NCI-H2107 treated with DMSO at 0.1 percent for 48 hours (cell line): ENCODE data around the gene ACSL4.
"Not testable (repeated sequence)": the region's sequence is repeated elsewhere in the genome, so short reads cannot be mapped to it uniquely, and the experiment has no call there.

Source experiments
- DNase-seq: peaks from one replicate; lab custom pipeline; 2025; ENCODE audit not compliant: unreplicated experiment; lab: John Stamatoyannopoulos, UW

The ACSL4 gene

DNA sequence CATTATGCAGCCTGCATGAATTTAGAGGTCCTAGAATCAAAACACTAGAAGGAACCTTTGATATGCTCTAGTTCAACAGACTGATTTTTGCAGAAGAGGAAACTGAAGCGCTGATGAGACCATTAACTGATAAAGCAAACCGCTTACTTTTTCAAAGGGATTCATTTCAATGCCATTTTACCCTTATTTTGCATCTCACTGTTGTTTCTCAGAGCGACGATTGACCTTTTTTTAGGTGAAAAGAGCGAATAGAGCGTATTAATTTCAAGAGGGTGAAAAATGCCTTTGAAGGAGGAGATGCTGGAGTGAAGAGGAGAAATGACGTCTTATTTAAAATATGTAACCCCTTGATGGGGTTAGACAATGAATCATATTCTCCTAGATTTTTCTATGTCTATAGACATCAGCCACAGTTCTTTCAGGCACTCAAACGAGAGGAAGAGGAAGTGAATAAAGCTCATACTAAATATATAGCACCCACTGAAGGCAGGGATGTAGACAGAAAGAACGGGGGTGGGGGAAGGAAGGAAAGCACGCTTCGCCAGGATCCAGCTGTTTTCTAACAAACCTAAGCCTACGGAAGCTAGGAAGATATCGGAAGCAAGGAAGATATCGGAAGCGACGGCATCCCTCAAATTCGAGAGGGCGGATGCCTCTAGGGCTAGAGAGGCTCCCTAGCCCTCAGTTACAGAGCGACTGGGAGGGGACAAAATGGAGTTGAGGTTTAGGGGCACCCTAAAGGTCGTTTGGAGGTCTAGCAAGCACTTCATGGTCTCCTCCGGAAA is 848 bp downstream of the ACSL4 start:
- peak; percentile 35 for DNase-seq

DNA sequence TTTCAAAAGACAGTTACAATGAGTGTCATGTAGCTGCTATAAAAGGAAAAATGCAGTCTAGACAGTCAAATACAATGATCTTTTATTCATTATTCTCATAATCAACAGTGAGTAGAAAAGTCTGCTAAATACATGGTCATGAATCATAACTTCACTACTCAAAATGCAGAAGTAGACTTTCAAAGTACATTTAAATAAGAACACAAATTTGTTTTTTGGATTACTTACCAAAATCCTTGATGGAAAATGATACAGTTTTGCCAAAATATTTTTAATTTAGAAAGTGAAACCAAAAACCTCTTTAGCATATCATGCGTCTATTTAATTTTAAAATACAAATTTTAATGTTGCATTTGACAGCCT is 4.9 kb downstream of the ACSL4 start:
- DNase-seq: no peak

DNA sequence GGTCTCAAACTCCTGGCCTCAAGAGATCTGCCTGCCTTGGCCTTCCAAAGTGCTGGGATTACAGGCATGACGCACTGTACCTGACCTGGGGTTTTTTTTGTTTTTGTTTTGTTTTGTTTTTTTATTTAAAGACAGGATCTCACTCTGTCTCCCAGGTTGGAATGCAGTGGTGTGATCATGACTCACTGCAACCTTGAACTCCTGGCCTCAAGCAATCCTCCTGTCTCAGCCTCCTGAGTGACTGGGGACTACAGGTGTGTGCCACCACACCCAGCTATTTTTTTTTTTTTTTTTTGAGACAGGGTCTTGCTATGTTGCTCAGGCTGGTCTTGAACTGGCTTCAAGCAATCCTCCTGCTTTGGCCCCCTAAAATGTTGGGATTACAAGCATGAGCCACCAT is 8.1 kb downstream of the ACSL4 start:
- DNase-seq: not testable (repeated sequence)

DNA sequence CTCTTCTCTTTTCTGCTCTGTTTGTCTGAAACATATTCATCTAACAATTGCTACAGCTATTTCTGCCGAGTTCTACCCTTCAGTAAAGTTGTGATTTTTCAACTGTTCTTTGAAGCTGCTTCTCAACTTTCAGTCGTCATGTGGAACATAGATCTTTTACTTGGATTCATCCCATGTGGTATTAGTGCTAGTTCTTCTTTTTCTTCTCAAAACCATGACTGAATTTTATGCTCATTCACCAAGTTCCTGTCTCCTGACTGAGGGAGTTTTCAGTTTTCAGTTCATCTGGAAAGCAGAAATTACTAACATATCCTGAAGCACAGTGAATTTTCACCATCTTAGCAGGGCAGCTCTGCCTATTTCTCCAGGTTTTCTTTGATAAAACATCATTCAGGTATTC is 12.1 kb downstream of the ACSL4 start:
- no peak for DNase-seq

DNA sequence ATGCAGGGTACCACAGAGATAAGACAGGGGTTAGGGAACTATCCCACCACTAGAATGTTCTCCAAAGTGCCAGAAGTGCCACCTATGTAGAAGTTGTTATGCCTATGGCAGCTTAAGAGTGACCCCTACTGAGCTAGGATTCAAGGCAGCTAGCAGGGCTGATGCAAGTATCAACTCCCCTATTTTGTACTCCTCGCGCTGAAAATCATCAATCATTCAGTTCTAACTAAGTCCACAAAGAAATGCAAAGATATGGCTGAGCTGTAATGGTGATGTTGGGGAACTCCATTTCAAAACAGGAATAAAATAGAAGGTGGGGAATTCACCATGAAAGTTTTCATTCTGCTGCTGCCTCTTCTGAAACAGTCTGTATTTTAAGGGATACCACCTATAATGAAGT is 13.8 kb downstream of the ACSL4 start:
- no peak for DNase-seq

DNA sequence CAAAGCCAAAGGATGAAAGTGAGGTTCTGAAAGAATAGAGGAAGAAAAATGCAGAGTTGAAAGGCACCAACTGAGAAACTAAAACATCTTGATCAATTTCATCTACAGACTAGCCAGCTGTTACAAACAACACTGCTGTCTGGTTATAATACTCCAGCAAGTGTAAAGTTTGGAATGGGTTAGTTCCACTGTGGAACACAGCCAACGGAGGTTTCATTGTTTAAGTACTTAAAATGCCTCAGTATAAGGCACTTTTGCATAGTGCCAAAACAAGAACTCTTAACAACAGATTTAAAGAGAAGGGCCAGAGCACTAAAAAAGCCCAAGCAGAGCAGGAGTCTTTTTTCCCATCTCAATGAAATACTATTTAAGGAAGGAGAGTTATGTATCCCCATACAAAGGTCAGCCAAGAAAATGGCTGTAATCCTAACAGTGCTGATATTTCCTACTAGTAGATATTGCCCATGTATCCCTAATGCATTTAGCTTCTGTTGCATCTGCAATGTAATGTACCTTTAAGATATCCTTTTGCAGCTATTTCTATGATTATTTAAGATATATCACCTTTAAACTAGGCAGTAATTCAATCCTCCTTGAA is 16.5 kb downstream of the ACSL4 start:
- no peak for DNase-seq

DNA sequence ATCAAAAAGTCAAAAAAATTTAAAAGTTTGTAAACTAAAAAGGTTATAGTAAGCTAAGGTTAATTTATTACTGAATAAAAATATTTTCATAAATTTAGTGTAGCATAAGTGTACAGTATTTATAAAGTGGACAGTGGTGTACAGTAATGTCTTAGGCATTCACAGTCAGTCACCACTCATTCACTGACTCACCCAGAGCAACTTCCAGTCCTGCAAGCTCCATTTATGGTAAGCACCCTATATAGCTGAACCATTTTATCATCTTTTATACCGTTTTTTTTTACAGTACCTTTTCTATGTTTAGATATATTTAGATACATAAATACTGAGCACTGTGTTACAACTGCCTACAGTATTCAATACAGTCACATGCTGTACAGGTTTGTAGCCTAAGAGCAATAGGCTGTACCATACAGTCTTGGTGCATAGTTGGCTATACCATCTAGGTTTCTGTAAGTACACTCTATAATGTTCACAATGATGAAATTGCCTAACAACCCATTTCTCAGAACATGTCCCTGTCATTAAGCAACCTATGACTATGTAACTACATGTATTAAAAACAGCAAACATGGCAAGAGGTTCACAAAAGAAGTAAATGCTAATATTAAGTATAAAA is 18.6 kb downstream of the ACSL4 start:
- DNase-seq: no peak

DNA sequence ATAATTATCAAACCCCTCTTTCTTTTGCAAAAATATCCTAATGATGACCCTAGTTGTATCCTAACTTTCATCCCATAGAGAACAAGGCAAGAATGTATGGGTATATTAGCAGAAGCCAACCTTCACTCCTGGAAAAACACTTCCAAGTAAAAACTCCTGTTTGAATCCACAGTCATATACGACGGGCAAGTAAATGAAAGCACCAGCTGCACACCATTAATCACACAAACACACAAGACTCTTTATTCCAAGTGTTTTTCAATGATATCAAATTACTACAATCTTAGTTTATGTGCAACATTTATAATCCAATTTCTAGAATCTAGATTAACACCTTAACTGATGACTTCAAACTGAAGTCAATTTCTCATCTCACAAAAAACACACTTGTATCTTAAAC is 22.9 kb downstream of the ACSL4 start:
- DNase-seq: no peak

DNA sequence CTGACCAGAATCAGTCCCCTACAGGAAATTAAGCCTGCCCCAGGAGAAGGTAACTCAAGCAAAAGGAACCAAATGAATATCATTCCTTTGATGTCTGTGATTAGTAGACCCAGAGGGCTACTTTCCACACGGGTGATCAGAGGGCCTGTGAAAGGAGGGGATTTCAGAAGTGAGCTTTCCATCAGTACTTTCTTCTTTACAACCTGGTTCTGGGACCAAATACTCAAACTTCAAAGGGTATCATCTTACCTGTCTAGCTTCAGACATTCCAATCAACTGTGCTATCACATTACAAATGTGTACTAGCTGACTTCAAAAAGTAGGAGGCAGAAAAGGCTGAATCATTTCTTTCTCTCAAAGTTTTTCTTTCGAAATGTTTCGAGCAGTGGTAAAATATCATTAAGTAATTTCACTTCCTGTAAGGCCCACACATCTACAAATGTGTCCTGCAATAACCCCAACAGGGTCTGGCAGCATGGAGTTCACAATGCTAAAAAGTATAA is 23.9 kb downstream of the ACSL4 start:
- no peak for DNase-seq

DNA sequence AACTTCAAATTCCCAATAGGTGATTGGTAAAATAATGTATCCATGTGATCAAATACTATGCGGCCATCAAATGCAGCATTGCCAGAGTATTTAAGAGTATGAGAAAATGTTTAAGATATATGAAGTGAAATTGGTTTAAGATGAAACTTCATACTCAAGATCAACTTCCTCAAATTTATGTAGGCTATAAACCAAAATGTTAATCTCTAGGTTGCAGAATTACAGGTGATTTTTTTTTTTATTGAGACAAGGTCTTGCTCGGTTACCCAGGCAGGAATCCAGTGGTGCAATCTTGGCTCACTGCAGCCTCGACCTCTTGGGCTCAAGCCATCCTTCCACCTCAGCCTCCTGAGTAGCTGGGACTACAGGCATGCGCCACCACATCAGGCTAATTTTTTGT is 25.3 kb downstream of the ACSL4 start:
- DNase-seq: no peak

DNA sequence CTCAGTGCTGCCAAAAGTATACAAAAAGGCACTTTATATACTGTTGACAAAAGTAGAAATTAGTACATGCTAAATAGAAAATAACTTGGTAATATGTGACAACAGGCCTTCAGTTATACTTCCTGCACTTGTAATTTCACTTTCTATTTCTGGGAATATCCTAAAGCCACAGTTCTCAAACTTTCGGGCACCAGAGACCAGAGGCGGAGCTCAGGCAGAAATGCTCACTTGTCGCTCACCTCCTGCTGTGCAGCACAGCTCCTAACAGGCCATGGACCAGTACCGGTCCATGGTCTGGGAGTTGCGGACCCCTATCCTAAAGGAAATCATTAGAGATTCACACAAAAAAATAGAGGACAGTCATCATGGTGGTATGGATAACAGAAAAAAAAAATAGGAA is 25.7 kb downstream of the ACSL4 start:
- no peak for DNase-seq

DNA sequence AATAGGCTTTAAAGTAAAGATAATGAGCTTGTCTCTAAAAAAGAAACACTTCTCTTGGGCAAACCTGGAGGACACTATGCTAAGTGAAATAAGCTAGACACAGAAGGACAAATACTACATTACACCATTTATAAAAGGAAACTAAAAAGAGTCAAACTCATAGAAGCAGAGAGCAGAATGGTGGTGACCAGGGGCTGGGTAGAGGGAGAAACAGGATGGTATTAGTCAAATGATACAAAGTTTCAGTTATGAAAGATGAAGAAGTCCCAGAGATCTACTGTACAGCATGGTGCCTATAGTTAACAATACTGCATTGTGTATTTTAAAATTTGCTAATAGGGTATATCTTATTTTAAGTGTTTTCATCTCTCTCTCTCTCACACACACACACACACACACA is 28.5 kb downstream of the ACSL4 start:
- DNase-seq: no peak

DNA sequence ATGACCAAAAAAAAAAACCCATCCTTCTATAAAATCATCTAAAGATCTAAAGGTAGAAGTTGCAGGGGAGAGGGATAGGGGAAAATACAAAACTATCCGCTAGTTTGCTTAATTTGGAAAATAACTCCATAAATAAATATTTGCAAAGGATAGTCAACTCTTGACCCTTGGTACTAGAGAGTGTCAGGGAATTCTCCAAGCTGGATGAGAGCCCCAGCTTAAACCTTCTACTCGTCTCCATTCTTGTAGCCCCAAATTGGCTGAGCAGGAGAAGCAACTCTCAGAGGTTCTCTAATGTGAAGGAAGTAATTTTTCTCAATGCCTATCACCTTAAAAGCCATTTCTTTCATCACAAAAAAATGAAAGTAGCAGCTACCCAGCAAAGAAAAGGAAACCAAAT is 35.2 kb downstream of the ACSL4 start:
- no peak for DNase-seq

DNA sequence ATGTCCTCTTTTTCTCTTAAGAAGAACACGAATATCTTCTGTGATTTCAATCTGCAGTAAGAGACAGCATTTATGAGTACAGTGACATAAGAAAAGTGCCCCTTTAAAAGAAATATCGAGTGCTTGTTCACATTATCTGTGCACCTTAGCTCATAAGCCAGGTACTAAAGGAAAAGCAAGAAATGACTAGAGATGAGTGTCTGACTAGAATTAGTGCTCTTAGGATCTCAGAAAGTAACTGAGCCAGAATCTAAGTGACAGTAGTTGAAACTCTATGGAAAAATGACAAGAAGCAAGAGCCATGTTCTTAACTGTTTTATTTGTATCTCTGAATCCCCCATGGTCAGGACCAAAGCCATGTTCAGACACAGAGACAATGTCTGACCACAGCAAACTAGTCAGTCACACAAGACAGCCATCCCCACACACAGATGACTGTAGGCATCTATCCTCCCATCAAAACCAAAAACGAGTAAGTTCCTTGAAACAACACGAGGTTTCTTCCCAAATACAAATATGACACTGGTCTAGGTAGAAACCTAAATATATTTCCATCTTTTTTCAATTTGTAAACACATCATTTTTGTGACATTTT is 36.8 kb downstream of the ACSL4 start:
- no peak for DNase-seq

DNA sequence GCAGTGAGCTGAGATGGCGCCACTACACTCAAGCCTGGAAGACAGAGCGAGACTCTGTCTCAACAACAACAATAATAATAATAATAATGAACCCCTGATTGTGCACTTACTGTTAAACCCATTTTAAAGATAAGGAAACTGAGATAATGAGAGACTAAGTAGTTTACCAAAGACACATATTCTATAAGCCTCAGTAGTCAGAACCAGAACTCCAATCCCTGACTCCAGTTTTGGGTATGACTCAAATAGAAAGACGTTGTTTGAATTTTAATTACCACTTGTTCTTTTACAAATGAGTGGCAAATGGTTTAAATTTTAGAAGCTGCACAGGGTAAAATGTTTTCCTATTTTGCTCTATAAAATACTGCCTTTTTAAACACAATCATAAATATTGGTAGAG is 37.4 kb downstream of the ACSL4 start:
- no peak for DNase-seq

DNA sequence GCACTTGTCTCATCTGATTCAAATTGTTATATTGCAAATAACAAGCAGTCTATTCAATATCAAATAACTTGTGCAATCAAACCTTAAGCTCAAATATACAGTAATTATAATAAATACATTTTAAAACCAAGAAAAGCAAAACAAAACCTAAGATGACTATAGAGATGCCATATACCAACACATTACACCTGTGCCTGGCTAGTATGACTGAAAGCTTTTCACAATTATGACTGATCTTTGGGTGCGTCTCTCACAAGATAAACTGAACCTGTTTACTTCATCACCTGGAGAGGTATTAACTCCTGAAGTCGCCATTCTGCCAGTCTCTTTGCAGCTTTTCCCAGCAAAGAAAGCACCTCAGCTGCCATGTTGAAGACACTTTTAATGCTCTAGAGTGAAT is 41.3 kb downstream of the ACSL4 start:
- DNase-seq: no peak

DNA sequence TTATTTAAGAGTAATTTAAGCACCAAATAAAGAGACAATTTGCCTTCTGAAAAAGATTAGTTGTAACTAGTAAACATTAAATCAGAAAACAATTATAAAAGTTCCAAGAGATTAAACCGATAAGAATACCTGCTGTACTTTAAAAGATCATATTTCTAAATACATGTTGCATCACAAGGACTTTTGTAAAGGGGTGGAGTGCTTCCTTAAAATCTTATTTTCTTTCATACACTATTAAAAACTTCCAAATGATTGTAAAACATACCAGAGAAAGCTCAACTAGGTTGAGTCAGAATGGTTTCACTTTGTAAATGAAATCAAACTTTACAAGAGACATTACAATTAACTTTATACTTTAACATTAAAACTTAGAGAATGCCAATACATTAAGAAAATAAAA is 41.8 kb downstream of the ACSL4 start:
- DNase-seq: no peak

DNA sequence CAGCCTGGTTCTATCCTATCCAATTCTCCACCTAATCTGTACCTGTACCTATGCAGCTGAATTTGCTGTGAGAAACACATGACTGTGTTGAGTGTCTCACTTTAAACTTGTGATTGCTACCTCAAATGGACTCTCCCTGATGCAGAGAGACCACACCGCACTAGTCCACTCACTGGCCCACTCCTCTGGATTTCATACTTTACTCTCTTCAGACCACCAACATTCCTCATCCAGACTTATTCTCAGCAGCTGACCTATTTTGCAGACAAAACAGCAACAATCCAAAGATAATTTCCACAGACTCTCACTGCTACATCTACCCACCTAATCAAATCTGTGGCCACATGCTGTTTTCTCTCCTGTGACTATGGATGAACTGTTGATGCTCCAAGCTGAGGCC is 45.2 kb downstream of the ACSL4 start:
- no peak for DNase-seq

DNA sequence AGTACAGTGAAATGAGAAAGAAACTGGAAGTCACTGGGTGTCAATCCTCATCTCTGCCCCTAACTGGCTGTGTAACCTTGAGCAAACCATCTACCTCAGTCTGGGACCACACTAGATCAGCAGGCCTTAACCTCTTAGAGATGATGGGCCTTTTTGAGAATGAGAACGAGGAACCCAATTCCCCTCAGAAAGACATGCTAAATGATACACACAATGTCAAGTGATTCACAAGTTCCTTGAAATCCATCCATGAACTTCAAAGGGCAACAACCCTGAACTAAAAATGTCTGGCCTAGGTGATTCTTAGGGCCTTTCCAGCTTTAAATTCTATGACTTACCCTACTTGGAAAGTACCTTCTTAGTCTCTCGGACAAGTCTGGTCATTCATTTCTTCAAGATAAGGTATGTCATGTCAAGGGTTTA is 47.4 kb downstream of the ACSL4 start:
- DNase-seq: no peak

DNA sequence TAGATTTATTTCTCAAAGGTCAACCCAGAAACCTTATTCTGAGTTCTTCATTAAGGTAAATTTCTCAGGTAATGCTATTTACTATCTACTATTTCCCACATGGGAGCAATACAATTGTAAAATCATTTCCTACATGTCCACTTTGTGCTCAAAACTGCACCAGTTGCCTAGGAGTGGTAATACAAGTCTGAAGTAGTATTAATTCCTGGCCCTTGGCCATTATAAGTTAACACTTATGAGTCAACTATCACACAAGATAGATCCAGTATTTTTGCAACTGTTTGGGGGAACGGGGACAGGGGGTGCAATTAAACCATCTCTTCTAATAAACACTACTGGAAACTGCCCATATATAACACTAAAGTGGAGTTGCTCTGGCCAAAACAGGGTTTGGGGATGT is 48.9 kb downstream of the ACSL4 start:
- DNase-seq: no peak

DNA sequence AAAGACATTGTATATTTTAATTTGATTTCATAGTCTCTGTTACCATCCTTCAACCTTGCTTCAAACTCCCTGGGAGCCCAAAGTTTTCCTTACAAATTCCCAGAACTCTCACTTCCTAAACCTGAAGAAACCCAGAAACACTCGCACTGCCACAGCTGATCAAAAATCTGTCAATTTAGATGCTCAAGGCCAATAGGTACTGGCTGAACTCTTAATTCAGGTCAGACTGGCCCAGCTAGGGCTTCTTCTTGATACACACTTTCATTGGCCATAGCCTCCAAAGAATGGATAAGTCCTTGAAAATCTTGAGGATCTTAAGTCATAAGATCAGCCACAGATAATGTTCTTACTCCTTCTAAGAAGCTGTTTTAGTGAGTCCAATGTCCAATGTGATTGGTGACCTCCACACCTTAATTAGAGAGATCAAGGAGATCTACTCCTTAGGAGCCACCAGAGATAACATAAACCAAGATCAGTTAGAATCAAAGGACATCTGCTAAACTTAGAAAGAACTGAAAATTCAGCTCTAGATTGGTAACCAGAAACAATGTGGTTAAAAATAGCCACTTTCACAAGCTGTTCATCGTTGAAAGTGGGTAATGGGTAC is 51.5 kb downstream of the ACSL4 start:
- no peak for DNase-seq

DNA sequence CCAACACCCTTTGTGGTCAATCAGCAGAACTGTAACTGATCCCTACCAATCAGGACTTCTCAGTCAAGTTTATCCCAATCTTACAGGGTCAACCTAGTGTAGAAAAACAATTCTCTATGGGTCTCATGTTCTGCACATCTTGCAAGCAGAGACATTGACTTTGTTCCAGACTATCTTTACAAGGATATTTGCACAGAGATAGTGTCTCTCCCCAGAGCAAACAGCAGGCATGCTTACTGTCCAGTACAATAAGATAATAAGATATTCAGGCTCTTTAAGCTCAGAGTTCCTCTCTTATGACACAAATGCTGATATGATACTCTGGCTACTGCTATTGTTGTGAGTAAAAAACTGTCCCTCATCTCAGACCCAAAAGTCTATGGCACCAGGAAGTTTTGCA is 53.2 kb downstream of the ACSL4 start:
- no peak for DNase-seq
